ENCODE measurements around the gene AGXT.

Gene AGXT

DNA sequence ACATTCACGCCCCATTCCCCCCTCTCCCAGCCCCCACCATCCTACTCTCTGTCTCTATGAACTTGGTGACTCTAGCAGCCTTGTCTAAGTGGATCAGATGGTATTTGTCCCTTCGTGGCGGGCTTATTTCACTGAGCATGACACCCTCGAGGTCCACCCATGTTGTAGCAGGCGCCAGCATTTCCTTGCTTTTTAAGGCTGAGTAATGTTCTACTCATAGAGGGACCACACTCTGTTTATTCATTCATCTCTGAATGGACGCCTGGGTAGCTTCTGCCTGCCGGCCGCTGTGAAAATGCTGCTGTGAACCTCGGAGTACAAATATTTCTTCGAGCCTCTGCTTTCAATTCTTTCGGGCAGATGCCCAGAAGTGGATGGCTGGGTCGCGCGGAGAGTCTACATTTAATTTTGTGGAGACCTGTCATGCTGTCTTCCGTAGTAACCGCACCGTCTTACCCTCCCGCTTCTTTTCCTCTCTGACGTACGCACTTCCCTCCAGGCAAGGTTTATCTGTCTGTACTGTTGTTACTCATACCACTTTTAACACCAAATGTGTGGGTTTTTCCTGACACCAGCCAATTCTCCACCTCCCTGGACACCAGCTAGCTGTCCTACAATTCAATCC, 43.1 kb downstream of the AGXT start:
- Histone ChIP-seq H3K36me3 (replicated peaks) (no peaks in the 10 kb centered on the region), H3K4me3 (ENCODE audit: low read depth, low read length) (no peak overlapping the region), H3K27me3 (replicated peaks) (peaks cover 2% of the 10 kb centered on the region), H3K27ac (no peak overlapping the region)
- DNase-seq, result peak; percentile 39
- TF ChIP-seq, protein P1, sequence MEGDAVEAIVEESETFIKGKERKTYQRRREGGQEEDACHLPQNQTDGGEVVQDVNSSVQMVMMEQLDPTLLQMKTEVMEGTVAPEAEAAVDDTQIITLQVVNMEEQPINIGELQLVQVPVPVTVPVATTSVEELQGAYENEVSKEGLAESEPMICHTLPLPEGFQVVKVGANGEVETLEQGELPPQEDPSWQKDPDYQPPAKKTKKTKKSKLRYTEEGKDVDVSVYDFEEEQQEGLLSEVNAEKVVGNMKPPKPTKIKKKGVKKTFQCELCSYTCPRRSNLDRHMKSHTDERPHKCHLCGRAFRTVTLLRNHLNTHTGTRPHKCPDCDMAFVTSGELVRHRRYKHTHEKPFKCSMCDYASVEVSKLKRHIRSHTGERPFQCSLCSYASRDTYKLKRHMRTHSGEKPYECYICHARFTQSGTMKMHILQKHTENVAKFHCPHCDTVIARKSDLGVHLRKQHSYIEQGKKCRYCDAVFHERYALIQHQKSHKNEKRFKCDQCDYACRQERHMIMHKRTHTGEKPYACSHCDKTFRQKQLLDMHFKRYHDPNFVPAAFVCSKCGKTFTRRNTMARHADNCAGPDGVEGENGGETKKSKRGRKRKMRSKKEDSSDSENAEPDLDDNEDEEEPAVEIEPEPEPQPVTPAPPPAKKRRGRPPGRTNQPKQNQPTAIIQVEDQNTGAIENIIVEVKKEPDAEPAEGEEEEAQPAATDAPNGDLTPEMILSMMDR (IDR thresholded peaks at IDR 0.05; ENCODE audit: low read depth, low read length, missing control alignments), result no peak
- in situ Hi-C loops (cut with HindIII; ENCODE audit: low pct_ligation_motif_present, low sequenced_read_pairs), result no loop called here

DNA sequence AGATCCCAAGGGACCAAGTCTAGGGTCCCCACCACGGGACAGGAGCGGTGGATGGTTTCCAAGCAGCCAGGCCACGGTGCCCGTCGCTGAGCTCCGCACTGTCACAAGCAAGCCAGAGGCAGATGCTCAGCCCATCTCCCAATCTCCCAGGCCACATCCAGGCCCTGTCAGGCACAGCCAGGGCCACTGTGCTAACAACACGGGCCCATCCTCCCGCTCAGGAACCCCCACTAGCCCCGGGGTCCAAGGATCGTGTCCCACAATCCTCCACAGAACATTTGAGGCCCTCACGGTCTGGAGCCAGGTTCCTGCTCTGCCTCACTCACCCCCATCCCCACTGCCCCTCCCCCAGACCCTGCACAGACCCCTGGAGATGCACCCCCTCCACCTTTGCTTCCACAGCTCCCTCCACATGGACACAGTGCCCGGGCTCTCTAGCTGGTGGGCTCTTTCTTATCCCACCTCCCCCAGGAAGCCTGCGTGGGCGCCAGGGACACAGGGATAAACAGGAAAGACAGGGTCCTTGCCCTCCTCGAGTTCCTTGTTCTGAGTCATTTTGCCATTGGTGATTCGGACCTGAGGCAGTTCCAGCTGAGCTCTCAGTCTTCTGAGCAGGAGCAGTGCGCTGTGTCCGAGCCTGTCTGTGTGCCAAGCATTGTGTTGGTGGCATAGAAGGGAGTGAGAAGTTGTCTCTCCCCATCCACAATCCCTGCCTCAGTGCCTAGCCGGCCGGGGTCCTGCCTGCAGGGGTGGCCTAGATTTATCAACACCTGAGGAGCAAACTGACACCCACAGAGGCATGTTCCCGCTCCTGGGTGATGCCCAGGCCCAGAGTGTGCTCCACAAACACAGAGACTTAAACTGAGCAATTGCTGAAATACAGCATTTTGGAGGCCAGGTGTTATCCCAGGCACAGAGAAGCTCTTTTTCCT, 44.5 kb downstream of the AGXT start:
- Histone ChIP-seq H3K36me3 (replicated peaks) (no peaks in the 10 kb centered on the region), H3K27me3 (replicated peaks) (peaks cover 2% of the 10 kb centered on the region), H3K27ac (no peak overlapping the region), H3K4me3 (ENCODE audit: low read depth, low read length) (no peak overlapping the region)
- DNase-seq, result no peak
- in situ Hi-C loops (cut with HindIII; ENCODE audit: low pct_ligation_motif_present, low sequenced_read_pairs), result no loop called here
- TF ChIP-seq, protein P1 (IDR thresholded peaks at IDR 0.05; ENCODE audit: low read depth, low read length, missing control alignments), result no peak

DNA sequence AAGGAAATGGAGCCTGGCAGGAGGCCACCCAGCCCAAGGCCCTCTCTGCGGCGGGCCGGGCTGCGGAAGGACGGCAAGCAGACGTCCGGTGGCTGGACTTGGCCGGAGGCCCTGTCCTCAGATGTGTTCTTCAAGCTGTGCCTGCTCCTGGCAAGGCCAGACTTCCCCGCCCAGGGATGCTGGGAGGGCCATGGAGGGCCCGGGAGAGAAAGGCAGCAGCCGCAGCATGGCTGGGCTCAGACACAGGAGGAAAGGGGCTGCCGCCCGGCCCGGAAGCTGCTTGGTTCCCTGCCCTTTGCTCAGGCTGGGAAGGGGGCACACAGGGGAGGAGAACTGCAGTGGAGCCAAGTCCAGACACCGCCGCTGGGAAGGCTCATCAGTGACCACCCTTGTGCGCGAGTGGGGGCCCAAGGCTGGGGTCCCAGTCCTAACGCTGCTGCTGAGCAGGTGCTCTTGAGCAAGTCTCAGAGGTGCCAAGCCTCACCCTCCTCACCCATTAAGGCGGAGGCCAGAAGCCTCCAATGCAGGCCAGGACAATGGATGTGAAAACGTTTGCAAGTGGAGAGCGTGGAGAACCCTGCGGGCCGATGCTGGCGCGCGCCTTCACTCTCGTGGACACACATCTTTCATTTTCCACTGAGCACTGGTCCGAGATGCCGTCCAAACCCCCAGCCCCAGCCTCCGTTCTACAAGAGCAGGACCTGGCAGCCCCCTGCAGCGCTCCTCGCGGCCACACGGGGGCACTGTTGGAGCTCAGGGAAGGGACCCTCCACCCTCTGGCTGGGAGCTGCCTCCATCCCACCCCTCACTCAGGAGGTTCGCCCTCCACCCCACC, 45.4 kb downstream of the AGXT start:
- no peak overlapping the region for H3K27ac ChIP-seq
- DNase-seq, result no peak
- TF ChIP-seq, protein P1 (IDR thresholded peaks at IDR 0.05; ENCODE audit: low read depth, low read length, missing control alignments), result peak; percentile 97
- H3K27me3 ChIP-seq (replicated peaks), result peaks cover 2% of the 10 kb centered on the region
- H3K4me3 ChIP-seq (ENCODE audit: low read depth, low read length), result no peak overlapping the region
- H3K36me3 ChIP-seq (replicated peaks), result no peaks in the 10 kb centered on the region
- in situ Hi-C loops (cut with HindIII; ENCODE audit: low pct_ligation_motif_present, low sequenced_read_pairs), result no loop called here

DNA sequence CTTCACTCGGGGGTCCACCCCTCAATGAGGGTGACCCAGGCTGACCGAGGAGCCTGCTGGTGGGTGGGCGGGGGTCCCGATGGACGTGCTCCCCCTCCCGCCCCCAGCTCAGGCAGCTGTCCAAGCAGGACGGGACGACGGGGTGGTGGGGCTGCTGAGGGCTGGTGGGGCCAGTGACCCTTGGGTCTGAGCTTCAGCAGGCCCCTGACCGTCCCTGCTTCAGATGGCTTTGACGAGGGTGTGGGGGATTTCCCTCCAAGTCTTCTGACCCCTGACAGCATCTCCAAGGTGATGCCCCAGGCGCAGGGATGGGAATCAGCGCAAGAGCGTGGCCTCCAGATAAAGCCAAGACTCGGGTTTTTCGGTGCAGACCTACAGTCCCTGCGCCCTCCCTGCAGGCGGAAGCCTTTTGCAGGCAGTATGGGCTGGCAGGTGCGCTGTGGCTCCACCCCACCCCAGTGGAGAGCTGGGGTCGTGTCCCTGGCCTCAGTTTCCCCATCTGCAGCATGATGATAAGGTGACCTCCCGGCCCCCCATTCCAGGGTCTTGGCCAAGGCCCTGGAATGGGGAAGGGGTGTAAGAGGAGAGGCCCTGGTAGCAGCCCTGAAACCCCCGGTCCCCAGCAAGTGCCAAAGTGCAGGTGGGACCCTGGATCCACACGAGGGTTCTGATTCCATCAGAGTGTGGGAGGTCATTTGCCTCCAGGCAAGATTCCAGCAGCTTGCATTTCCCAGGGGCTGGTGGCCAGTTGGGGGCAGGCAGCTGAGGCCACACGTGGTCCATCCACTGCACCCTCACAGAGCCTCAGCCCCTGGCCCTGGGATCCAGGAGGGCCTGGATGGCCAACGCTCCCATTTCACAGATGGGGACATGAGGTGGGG, 46.3 kb downstream of the AGXT start:
- TF ChIP-seq, protein P1 (IDR thresholded peaks at IDR 0.05; ENCODE audit: low read depth, low read length, missing control alignments), result no peak
- no peak overlapping the region for H3K4me3 ChIP-seq (ENCODE audit: low read depth, low read length)
- in situ Hi-C loops (cut with HindIII; ENCODE audit: low pct_ligation_motif_present, low sequenced_read_pairs), result no loop called here
- H3K36me3 ChIP-seq (replicated peaks), result no peaks in the 10 kb centered on the region
- H3K27me3 ChIP-seq (replicated peaks), result peaks cover 2% of the 10 kb centered on the region
- H3K27ac ChIP-seq, result no peak overlapping the region
- no peak for DNase-seq
